Activated T-helper 2 cell treated with anti-CD3 and anti-CD28 coated beads, Interferon-gamma antibody, Interleukin-2, Interleukin-4, amounts not matched to agents 10 μg/mL and 5 μg/mL and 100 μg/mL, durations not matched to agents 14 hours and 24 hours and 36 hours (primary cell): ENCODE data around the gene DNAH10. TPM values are rescaled to one million over a fixed set of nuclear protein-coding genes. Genes with fewer than 3 reads are reported as not detected.

Source experiments
- DNase-seq: peaks from one replicate; pipeline ENCODE4 v3.0.0; 2021; ENCODE audit warnings: low spot score
- H3K27ac Mint-ChIP-seq: one replicate; pipeline ENCODE4 v1.8.0; 2021; ENCODE audit warnings: mixed read lengths
- H3K27me3 Mint-ChIP-seq: one replicate; pipeline ENCODE4 v1.8.0; 2021; ENCODE audit warnings: low read depth, mixed read lengths
- H3K36me3 Mint-ChIP-seq: one replicate; pipeline ENCODE4 v1.8.0; 2021; ENCODE audit warnings: low read depth, mixed read lengths
- H3K4me1 Mint-ChIP-seq: one replicate; pipeline ENCODE4 v1.8.0; 2021; ENCODE audit warnings: low read depth, mixed read lengths
- H3K4me3 Mint-ChIP-seq: one replicate; pipeline ENCODE4 v1.8.0; 2021; ENCODE audit warnings: low read depth, mild to moderate bottlenecking, moderate library complexity, mixed read lengths
- H3K9me3 Mint-ChIP-seq: one replicate; pipeline ENCODE4 v1.8.0; 2021; ENCODE audit warnings: mixed read lengths
- intact Hi-C: fragments of 100-400 bp; cut with micrococcal nuclease; formaldehyde crosslinking; loops from one replicate; pipeline ENCODE4 v1.15.1; 2023
- total RNA-seq: library from RNA; stranded (reverse); gene quantifications from 2 replicates; pipeline ENCODE4 v1.2.3, GENCODE V29; 2022

DNAH10 gene
- total RNA-seq, 1 donor from 2014 or later: 0.25 TPM

- intact Hi-C loops: no loop called here
- Mint-ChIP-seq H3K27me3 (peaks cover 3% of the 10 kb centered on the region), H3K36me3 (no peaks in the 10 kb centered on the region), H3K4me1 (peaks cover 3% of the 10 kb centered on the region), H3K9me3 (no peaks in the 10 kb centered on the region), H3K27ac (no peak overlapping the region), H3K4me3 (no peak overlapping the region)
- DNase-seq: no peak
These were observed 78.8 kb downstream of the DNAH10 start for GRCh38 chr12:123840765-123841425.

- Mint-ChIP-seq H3K36me3 (no peaks in the 10 kb centered on the region), H3K4me3 (no peak overlapping the region), H3K4me1 (peaks cover 3% of the 10 kb centered on the region), H3K27ac (no peak overlapping the region), H3K9me3 (no peaks in the 10 kb centered on the region), H3K27me3 (no peaks in the 10 kb centered on the region)
- DNase-seq: no peak
- intact Hi-C loops: no loop called here
These were observed 82.0 kb downstream of the DNAH10 start for GRCh38 chr12:123843912-123844748.

DNA sequence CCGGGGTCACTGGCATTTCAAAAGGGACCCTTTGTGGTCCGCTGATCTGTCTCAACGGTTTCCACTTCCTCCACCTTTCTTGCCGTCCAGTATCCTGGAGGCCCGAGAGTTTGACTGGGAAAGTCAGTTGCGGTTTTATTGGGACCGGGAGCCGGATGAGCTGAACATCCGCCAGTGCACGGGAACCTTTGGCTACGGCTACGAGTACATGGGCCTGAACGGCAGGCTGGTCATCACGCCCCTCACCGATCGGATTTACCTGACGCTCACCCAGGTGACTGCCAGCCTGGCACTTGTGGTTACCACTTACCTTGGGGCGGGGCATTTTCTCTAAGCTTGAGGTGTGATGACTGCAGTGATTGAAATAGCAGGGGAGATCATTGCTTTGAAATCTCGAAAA is 83.8 kb downstream of the DNAH10 start:
- DNase-seq: no peak
- Mint-ChIP-seq H3K9me3 (no peaks in the 10 kb centered on the region), H3K27me3 (no peaks in the 10 kb centered on the region), H3K36me3 (no peaks in the 10 kb centered on the region), H3K27ac (no peak overlapping the region), H3K4me3 (no peak overlapping the region), H3K4me1 (peaks cover 3% of the 10 kb centered on the region)
- intact Hi-C loops: no loop called here

GRCh38 chr12:123846340-123846739 is 84.2 kb downstream of the DNAH10 start:
- no peak overlapping the region for H3K4me3 Mint-ChIP-seq
- DNase-seq: no peak
- no peaks in the 10 kb centered on the region for H3K36me3 Mint-ChIP-seq
- H3K9me3 Mint-ChIP-seq: no peaks in the 10 kb centered on the region
- H3K27ac Mint-ChIP-seq: no peak overlapping the region
- intact Hi-C loops: no loop called here
- H3K4me1 Mint-ChIP-seq: peaks cover 3% of the 10 kb centered on the region
- no peaks in the 10 kb centered on the region for H3K27me3 Mint-ChIP-seq

- intact Hi-C loops: no loop called here
These were observed 84.9 kb downstream of the DNAH10 start for GRCh38 chr12:123847019-123847418.

GRCh38 chr12:123847876-123848275 is 85.8 kb downstream of the DNAH10 start:
- no peaks in the 10 kb centered on the region for H3K9me3 Mint-ChIP-seq
- no peaks in the 10 kb centered on the region for H3K27me3 Mint-ChIP-seq
- H3K27ac Mint-ChIP-seq: no peak overlapping the region
- no peak for DNase-seq
- intact Hi-C loops: no loop called here
- H3K36me3 Mint-ChIP-seq: no peaks in the 10 kb centered on the region
- no peak overlapping the region for H3K4me3 Mint-ChIP-seq
- H3K4me1 Mint-ChIP-seq: no peaks in the 10 kb centered on the region

More at GRCh38 chr12:123847019-123847418, 84.9 kb downstream of the DNAH10 start:
- no peaks in the 10 kb centered on the region for H3K36me3 Mint-ChIP-seq
- H3K27me3 Mint-ChIP-seq: no peaks in the 10 kb centered on the region
- H3K9me3 Mint-ChIP-seq: no peaks in the 10 kb centered on the region
- no peak for DNase-seq
- peaks cover 1% of the 10 kb centered on the region for H3K4me1 Mint-ChIP-seq
- no peak overlapping the region for H3K4me3 Mint-ChIP-seq
- no peak overlapping the region for H3K27ac Mint-ChIP-seq

GRCh38 chr12:123849517-123849916 is 87.4 kb downstream of the DNAH10 start:
- Mint-ChIP-seq H3K4me1 (no peaks in the 10 kb centered on the region), H3K27me3 (no peaks in the 10 kb centered on the region), H3K36me3 (no peaks in the 10 kb centered on the region), H3K9me3 (no peaks in the 10 kb centered on the region), H3K27ac (no peak overlapping the region), H3K4me3 (no peak overlapping the region)
- intact Hi-C loops: no loop called here
- DNase-seq: no peak

- Mint-ChIP-seq H3K27ac (no peak overlapping the region), H3K9me3 (no peaks in the 10 kb centered on the region), H3K27me3 (no peaks in the 10 kb centered on the region), H3K36me3 (no peaks in the 10 kb centered on the region), H3K4me3 (no peak overlapping the region), H3K4me1 (no peaks in the 10 kb centered on the region)
- intact Hi-C loops: no loop called here
- no peak for DNase-seq
These were observed 88.4 kb downstream of the DNAH10 start for GRCh38 chr12:123850246-123851134.

DNA sequence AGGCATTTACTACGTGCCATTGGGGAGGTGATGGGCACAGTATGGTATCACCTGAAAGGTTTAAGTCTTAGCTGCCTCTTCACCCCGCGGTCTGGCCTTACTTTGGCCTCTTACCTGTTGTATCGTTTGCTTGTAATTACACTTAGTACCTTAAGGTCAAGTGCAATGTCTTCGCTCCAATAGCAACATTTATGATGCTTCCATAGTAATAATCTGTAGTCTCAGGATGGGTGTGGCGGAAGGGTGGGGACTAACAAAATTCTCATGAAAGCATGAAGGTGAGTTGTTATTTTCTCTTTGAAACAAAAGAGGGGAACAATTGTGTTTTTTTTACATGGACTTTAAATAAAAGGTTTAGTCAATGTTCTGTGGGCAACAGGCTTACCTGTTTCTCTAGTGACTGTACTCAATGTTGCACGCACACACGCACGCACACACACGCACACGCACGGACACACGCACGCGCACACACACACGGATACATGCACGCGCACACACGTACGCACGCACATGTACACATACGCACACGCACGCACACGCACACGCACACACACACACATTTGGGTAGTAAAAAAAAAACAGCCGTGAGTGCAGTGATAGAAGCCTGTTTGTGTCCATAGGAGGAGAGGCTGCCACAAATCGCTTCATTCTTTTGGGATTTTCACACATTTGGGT is 91.4 kb downstream of the DNAH10 start:
- no peak for DNase-seq
- no peaks in the 10 kb centered on the region for H3K36me3 Mint-ChIP-seq
- no peak overlapping the region for H3K4me3 Mint-ChIP-seq
- H3K27ac Mint-ChIP-seq: no peak overlapping the region
- H3K9me3 Mint-ChIP-seq: no peaks in the 10 kb centered on the region
- H3K27me3 Mint-ChIP-seq: peaks cover 2% of the 10 kb centered on the region
- no peaks in the 10 kb centered on the region for H3K4me1 Mint-ChIP-seq
- intact Hi-C loops: no loop called here

- no peak overlapping the region for H3K27ac Mint-ChIP-seq
- no peak for DNase-seq
- no peaks in the 10 kb centered on the region for H3K36me3 Mint-ChIP-seq
- no peak overlapping the region for H3K4me3 Mint-ChIP-seq
- intact Hi-C loops: no loop called here
- H3K9me3 Mint-ChIP-seq: no peaks in the 10 kb centered on the region
- no peaks in the 10 kb centered on the region for H3K4me1 Mint-ChIP-seq
- H3K27me3 Mint-ChIP-seq: peaks cover 2% of the 10 kb centered on the region
These were observed 92.1 kb downstream of the DNAH10 start for GRCh38 chr12:123854232-123854631.

- Mint-ChIP-seq H3K4me1 (no peaks in the 10 kb centered on the region), H3K27me3 (peaks cover 2% of the 10 kb centered on the region), H3K27ac (no peak overlapping the region), H3K36me3 (no peaks in the 10 kb centered on the region), H3K9me3 (no peaks in the 10 kb centered on the region), H3K4me3 (no peak overlapping the region)
- intact Hi-C loops: no loop called here
- no peak for DNase-seq
These were observed 92.8 kb downstream of the DNAH10 start for GRCh38 chr12:123854918-123855317.

DNA sequence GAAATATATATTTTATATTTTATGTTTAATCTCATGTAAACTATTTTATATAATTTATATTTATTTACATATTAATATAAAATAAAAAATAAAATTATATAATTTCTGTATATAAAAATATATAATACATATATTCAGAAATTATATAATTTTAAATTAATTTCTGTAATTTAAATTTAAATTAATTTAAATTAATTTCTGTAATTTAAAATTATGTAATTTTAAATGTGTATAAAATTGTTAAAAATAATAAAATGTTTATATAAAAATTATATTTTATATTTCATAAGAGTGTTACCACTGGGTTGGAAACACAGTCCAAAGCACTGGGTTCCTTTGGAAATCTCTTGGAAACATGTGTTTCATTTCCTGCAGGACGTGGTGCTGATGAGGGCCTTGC is 94.6 kb downstream of the DNAH10 start:
- H3K9me3 Mint-ChIP-seq: no peaks in the 10 kb centered on the region
- no peaks in the 10 kb centered on the region for H3K4me1 Mint-ChIP-seq
- no peaks in the 10 kb centered on the region for H3K36me3 Mint-ChIP-seq
- DNase-seq: no peak
- intact Hi-C loops: no loop called here
- no peak overlapping the region for H3K27ac Mint-ChIP-seq
- H3K27me3 Mint-ChIP-seq: peaks cover 2% of the 10 kb centered on the region
- H3K4me3 Mint-ChIP-seq: no peak overlapping the region
